NCI-H1048 (cell line): ENCODE measurements around the gene VMP1.
"Not testable (repeated sequence)": the region's sequence is repeated elsewhere in the genome, so short reads cannot be mapped to it uniquely, and the experiment has no call there.

ENCODE experiments used
- DNase-seq: peaks from one replicate; lab custom pipeline; 2025; lab: John Stamatoyannopoulos, UW

VMP1 gene

GRCh38 chr17:59755069-59755468 lies 47.6 kb downstream of the VMP1 start:
- not testable (repeated sequence) for DNase-seq

GRCh38 chr17:59756236-59756818 lies 48.9 kb downstream of the VMP1 start:
- no peak for DNase-seq

GRCh38 chr17:59757043-59757442 lies 49.6 kb downstream of the VMP1 start:
- DNase-seq, result no peak

GRCh38 chr17:59757470-59757869 lies 50.0 kb downstream of the VMP1 start:
- no peak for DNase-seq

- no peak for DNase-seq
Measured at GRCh38 chr17:59757881-59758385, 50.5 kb downstream of the VMP1 start.

GRCh38 chr17:59758998-59759651 lies 51.7 kb downstream of the VMP1 start:
- DNase-seq, result not testable (repeated sequence)

- no peak for DNase-seq
Measured at GRCh38 chr17:59760160-59760559, 52.7 kb downstream of the VMP1 start.

- no peak for DNase-seq
Measured at GRCh38 chr17:59761385-59762048, 54.1 kb downstream of the VMP1 start.

- DNase-seq, result no peak
Measured at GRCh38 chr17:59762049-59762823, 54.8 kb downstream of the VMP1 start.

- DNase-seq, result no peak
Measured at GRCh38 chr17:59762824-59763374, 55.4 kb downstream of the VMP1 start.

GRCh38 chr17:59763861-59764260 lies 56.4 kb downstream of the VMP1 start:
- no peak for DNase-seq

- no peak for DNase-seq
Measured at GRCh38 chr17:59764292-59764741, 56.9 kb downstream of the VMP1 start.

- DNase-seq, result no peak
Measured at GRCh38 chr17:59765038-59765437, 57.6 kb downstream of the VMP1 start.

- no peak for DNase-seq
Measured at GRCh38 chr17:59766491-59766890, 59.0 kb downstream of the VMP1 start.

- DNase-seq, result no peak
Measured at GRCh38 chr17:59767176-59767575, 59.7 kb downstream of the VMP1 start.

- no peak for DNase-seq
Measured at GRCh38 chr17:59769887-59770286, 62.4 kb downstream of the VMP1 start.

GRCh38 chr17:59771093-59771492 lies 63.6 kb downstream of the VMP1 start:
- no peak for DNase-seq

GRCh38 chr17:59775786-59776350 lies 68.4 kb downstream of the VMP1 start:
- DNase-seq, result no peak

- DNase-seq, result no peak
Measured at GRCh38 chr17:59776577-59776976, 69.1 kb downstream of the VMP1 start.

- no peak for DNase-seq
Measured at GRCh38 chr17:59777033-59777432, 69.6 kb downstream of the VMP1 start.

- no peak for DNase-seq
Measured at GRCh38 chr17:59778996-59779395, 71.5 kb downstream of the VMP1 start.

- DNase-seq, result no peak
Measured at GRCh38 chr17:59779521-59779920, 72.1 kb downstream of the VMP1 start.
